GM19328 (cell line): Measurements from ENCODE around the gene ATP1B4.
A peak's percentile ranks its signal among the peaks of the same experiment; 100 is the strongest.
"Not testable (repeated sequence)": the region's sequence is repeated elsewhere in the genome, so short reads cannot be mapped to it uniquely, and the experiment has no call there.

Source experiments
- ATAC-seq: cut with Tn5 transposase; IDR thresholded peaks from one replicate; pipeline ENCODE4 v1.9.1; 2021; ENCODE audit warnings: mild to moderate bottlenecking, moderate library complexity; ENCODE audit not compliant: unreplicated experiment

ATP1B4 gene

DNA sequence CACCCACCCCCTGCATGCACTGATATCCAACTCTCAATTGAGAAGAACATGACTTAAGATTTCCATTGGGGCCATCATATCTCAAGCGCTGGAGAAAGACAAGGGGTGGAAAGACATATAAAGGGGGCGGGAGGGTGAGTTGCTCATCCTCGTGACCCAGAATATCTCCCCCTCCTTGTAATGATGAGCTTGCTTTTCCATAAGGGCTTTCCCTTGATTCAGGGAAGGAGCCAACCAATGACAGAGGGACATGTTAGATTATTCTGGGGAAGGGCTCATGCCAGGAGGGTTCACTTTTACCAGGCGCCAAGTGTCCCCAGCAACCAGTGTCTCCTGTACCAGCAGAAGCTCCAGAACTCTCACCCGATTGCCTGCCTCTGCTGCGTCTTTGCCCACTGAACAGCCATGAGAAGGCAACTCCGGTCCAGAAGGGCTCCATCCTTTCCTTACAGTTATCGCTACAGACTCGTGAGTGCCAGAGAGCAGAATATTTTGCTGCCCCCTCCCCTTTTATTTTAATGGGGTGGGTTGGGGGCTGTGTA, at the start of gene ATP1B4:
Gene ATP1B4, plus strand, starts transcription at position 326 of the 542 bp plus-strand sequence. Its CDS starts 80 bp downstream, at position 406.
- no peak for ATAC-seq

DNA sequence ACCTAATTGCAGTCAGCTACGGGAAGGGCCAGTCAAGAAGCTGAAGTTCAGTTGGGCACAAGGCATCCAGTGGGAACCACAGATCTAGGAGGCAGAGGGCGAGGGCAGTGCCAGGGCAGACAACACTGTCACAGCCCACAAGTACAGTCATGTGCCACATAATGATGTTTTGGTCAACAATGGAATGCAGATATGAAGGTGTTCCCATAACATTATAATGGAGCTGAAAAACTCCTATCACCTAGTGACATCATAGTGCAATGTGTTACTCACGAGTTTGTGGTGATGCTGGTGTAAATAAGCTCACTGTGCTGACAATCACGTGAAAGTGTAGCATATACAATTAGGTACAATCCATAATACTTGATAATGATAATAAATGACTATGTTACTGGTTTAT, 46.1 kb upstream of the ATP1B4 start:
- ATAC-seq = no peak

- no peak for ATAC-seq
Observed at GRCh38 chrX:120316587-120317283, 45.2 kb upstream of the ATP1B4 start.

GRCh38 chrX:120318411-120318810, 43.5 kb upstream of the ATP1B4 start:
- ATAC-seq = no peak

DNA sequence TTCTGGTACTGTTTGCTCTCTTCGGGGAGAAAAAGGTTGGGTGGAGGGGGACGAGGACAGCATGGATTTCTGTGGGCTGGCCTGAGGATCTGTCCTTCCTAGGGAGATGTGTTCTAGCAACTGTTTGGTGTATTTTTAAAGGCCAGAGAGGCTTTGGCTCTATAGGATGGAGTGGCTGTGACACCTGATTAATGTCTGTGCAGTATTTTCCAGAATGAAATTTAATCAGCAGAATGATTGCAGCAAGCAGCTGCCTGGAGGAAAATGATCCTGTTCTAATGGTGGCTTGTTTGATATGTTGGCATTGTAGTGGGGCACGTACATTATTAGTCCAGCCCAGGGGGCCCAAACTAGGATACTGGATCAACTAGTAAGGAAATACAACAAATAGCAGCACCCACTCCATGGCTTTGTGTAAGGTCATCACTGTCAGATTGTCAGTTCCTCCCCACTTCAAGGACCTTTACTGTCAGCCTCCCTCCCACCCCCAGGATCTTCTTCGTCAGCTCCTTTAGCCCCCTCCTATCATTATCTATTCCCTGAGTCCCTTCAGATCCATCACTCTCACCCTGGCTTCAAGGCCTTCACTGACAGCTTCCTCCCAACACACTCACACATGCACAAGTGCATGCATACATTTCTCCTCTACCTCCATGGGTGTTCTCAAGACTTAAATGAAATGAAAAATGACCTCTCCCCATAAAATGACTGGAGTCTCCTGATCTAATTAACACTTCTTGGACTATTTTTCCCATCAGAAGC, 40.2 kb upstream of the ATP1B4 start:
- ATAC-seq = no peak

GRCh38 chrX:120331116-120331515, 30.8 kb upstream of the ATP1B4 start:
- no peak for ATAC-seq

DNA sequence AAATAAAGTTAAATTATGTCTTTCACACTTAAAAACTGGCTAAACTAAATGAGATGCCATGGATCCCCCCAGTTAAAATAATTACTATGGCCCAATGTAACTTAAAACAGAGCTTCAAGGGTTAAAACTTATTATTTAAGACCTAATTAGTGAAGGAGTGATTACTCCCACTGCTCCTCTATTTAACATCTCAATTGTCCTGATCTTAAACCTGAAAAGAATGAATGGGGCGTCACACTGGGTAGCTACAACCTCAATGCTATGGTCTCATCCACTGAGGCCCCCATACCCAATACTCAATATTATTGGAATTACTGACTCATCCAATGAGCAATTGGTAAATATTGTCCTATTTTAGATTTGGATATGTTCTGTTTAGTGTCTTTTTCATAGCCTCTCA, 29.5 kb upstream of the ATP1B4 start:
- ATAC-seq = no peak

GRCh38 chrX:120334151-120334550, 27.7 kb upstream of the ATP1B4 start:
- no peak for ATAC-seq

GRCh38 chrX:120334603-120335002, 27.3 kb upstream of the ATP1B4 start:
- ATAC-seq = no peak

DNA sequence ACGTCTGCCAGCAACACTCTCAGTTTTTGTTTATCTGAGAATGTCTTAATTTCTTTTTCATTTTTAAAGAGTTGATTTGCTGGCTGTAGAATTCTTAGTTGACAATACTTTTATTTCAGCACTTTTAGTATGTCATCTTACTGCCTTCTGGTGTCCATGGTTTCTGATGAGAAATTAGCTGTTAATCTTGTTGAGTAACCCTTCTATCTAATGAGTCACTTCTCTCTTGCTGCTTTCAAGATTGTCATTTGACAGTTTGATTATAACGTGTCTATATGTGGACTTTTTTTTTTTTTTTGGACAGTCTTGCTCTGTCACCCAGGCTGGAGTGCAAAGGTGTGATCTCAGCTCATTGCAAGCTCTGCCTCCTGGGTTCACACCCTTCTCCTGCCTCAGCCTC, 26.6 kb upstream of the ATP1B4 start:
- ATAC-seq = no peak

DNA sequence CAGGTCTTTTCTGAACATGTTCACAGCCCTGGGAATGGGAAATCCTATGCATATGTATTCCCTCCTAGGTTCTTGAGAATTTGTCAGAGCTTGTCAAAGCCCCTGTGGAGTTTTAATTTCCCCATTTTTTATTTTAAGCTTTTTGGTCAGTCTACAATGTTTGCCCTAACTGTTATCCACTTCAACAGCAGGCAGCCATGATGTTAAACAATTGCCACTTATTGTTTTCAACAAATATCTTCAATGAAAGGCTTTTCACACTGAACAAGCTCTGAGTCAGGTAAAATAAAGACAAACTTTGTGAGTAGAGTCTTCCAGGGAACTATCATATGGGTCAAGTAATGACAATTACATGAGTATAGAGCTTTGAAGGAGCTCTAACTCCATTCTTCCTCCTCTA, 25.0 kb upstream of the ATP1B4 start:
- no peak for ATAC-seq

GRCh38 chrX:120344566-120344965, 17.3 kb upstream of the ATP1B4 start:
- ATAC-seq = not testable (repeated sequence)

GRCh38 chrX:120350450-120351138, 11.3 kb upstream of the ATP1B4 start:
- ATAC-seq = no peak

- no peak for ATAC-seq
Observed at GRCh38 chrX:120356084-120356483, 5.8 kb upstream of the ATP1B4 start.

GRCh38 chrX:120357186-120357585, 4.7 kb upstream of the ATP1B4 start:
- ATAC-seq = no peak

GRCh38 chrX:120358737-120359456, 3.0 kb upstream of the ATP1B4 start:
- no peak for ATAC-seq

GRCh38 chrX:120365320-120365719, 3.4 kb downstream of the ATP1B4 start:
- peak; percentile 69 for ATAC-seq

- no peak for ATAC-seq
Observed at GRCh38 chrX:120365968-120366367, 4.1 kb downstream of the ATP1B4 start.

- no peak for ATAC-seq
Observed at GRCh38 chrX:120366794-120367193, 4.9 kb downstream of the ATP1B4 start.

- no peak for ATAC-seq
Observed at GRCh38 chrX:120367402-120368109, 5.7 kb downstream of the ATP1B4 start.
